SU-DHL-6 (cell line): ENCODE data around the gene SRCAP.

Experiments used
- H2AFZ ChIP-seq: fragments of 200-600 bp; sonication (generic); 2 replicates; pipeline ENCODE4 v1.6.1; 2014; ENCODE audit warnings: low read depth, mild to moderate bottlenecking, moderate library complexity, mixed read lengths, antibody characterized with exemption, low read length; ENCODE audit not compliant: severe bottlenecking
- H3F3A ChIP-seq: fragments of 200-600 bp; shearing (Covaris generic); 2 replicates; pipeline ENCODE4 v1.6.0; 2016; ENCODE audit warnings: antibody characterized with exemption, mild to moderate bottlenecking; ENCODE audit not compliant: insufficient read depth
- H3K27ac ChIP-seq: fragments of 200-600 bp; sonication (generic); 2 replicates; pipeline ENCODE4 v1.5.1; 2016; ENCODE audit warnings: low read depth, mild to moderate bottlenecking, low read length, moderate library complexity, mixed read lengths
- H3K27me3 ChIP-seq: fragments of 200-600 bp; sonication (generic), shearing (Covaris generic); 2 replicates; pipeline ENCODE4 v1.6.0; 2014; ENCODE audit warnings: mild to moderate bottlenecking, low read length
- H3K36me3 ChIP-seq: fragments of 200-600 bp; sonication (generic); 2 replicates; pipeline ENCODE4 v1.6.1; 2014; ENCODE audit warnings: mild to moderate bottlenecking, low read length, mixed read lengths
- H3K4me2 ChIP-seq: fragments of 300-600, 200-600 bp; shearing (Covaris generic), sonication (generic); 2 replicates; pipeline ENCODE4 v1.6.0; 2014; ENCODE audit warnings: low read length, low read depth, mild to moderate bottlenecking; ENCODE audit not compliant: poor library complexity, severe bottlenecking
- H3K4me3 ChIP-seq: fragments of 200-600 bp; sonication (generic); 2 replicates; pipeline ENCODE4 v1.5.1; 2014; ENCODE audit warnings: antibody characterized with exemption, low read length, mild to moderate bottlenecking, mixed read lengths; ENCODE audit not compliant: insufficient read depth, poor library complexity, severe bottlenecking
- H3K79me2 ChIP-seq: fragments of 200-600 bp; sonication (generic); 2 replicates; pipeline ENCODE4 v1.6.1; 2014; ENCODE audit warnings: mild to moderate bottlenecking, low read length, moderate library complexity; ENCODE audit not compliant: insufficient read depth
- H3K9ac ChIP-seq: fragments of 200-600 bp; sonication (generic); 2 replicates; pipeline ENCODE4 v1.7.0; 2014; ENCODE audit warnings: mild to moderate bottlenecking, low read length
- H3K9me2 ChIP-seq: fragments of 200-600 bp; sonication (generic); replicated peaks from 2 replicates; pipeline ENCODE4 v1.6.1; 2014; ENCODE audit warnings: low read length; ENCODE audit not compliant: insufficient read depth
- H3K9me3 ChIP-seq: fragments of 200-600 bp; sonication (generic); 2 replicates; pipeline ENCODE4 v1.6.1; 2014; ENCODE audit warnings: low read length, mixed read lengths; ENCODE audit not compliant: insufficient read depth
- H4K20me1 ChIP-seq: fragments of 200-600 bp; sonication (generic); 2 replicates; pipeline ENCODE4 v1.6.1; 2014; ENCODE audit warnings: low read depth, mild to moderate bottlenecking, antibody characterized with exemption, low read length, moderate library complexity, mixed read lengths
- CTCF ChIP-seq: fragments of 200-600 bp; sonication (generic); IDR thresholded peaks from one replicate; pipeline ENCODE4 v1.5.1; 2017; ENCODE audit warnings: antibody characterized with exemption, mild to moderate bottlenecking, low read length, moderate library complexity; ENCODE audit not compliant: insufficient read depth, poor library complexity, severe bottlenecking
- EZH2phosphoT487 ChIP-seq: fragments of 200-600 bp; sonication (generic), shearing (Covaris generic); conservative IDR thresholded peaks from 2 replicates; pipeline ENCODE4 v1.6.1; 2018; ENCODE audit warnings: mild to moderate bottlenecking, antibody characterized with exemption, low read length, moderate library complexity, mixed read lengths

The SRCAP gene

GRCh38 chr16:30722443-30722842, 23.5 kb downstream of the SRCAP start:
- Histone ChIP-seq H3K4me3 (no peak overlapping the region), H3K27me3 (no peaks in the 10 kb centered on the region), H3K9me2 (no peaks in the 10 kb centered on the region), H3K4me2 (no peak overlapping the region), H3K27ac (no peak overlapping the region), H3K9ac (no peak overlapping the region), H3K9me3 (no peaks in the 10 kb centered on the region), H4K20me1 (no peaks in the 10 kb centered on the region; the same call in 1 of the 2 replicates), H2AFZ (no peak overlapping the region), H3K79me2 (peaks cover 19% of the 10 kb centered on the region), H3F3A (no peaks in the 10 kb centered on the region), H3K36me3 (peaks cover 21% of the 10 kb centered on the region)
- TF ChIP-seq CTCF (no peak), EZH2phosphoT487 (no peak)

- H3K9me3 ChIP-seq, result no peaks in the 10 kb centered on the region
- peaks cover 19% of the 10 kb centered on the region for H3K79me2 ChIP-seq
- no peaks in the 10 kb centered on the region for H3F3A ChIP-seq
- no peaks in the 10 kb centered on the region for H3K9me2 ChIP-seq
- H3K9ac ChIP-seq, result no peak overlapping the region
- H4K20me1 ChIP-seq, result no peaks in the 10 kb centered on the region; the same call in 1 of the 2 replicates
- H3K27ac ChIP-seq, result no peak overlapping the region
- no peak overlapping the region for H2AFZ ChIP-seq
- no peaks in the 10 kb centered on the region for H3K27me3 ChIP-seq
- H3K36me3 ChIP-seq, result peaks cover 21% of the 10 kb centered on the region
- H3K4me2 ChIP-seq, result no peak overlapping the region
- no peak overlapping the region for H3K4me3 ChIP-seq
- TF ChIP-seq CTCF (no peak), EZH2phosphoT487 (no peak)
These were observed 23.9 kb downstream of the SRCAP start for GRCh38 chr16:30722916-30723315.

GRCh38 chr16:30723725-30724355, 24.9 kb downstream of the SRCAP start:
- H3K4me2 ChIP-seq, result no peak overlapping the region
- no peak overlapping the region for H3K4me3 ChIP-seq
- H3K9ac ChIP-seq, result no peak overlapping the region
- H3K27ac ChIP-seq, result no peak overlapping the region
- no peak overlapping the region for H2AFZ ChIP-seq
- H3K79me2 ChIP-seq, result peaks cover 24% of the 10 kb centered on the region
- no peaks in the 10 kb centered on the region for H3F3A ChIP-seq
- H3K36me3 ChIP-seq, result peaks cover 21% of the 10 kb centered on the region
- H4K20me1 ChIP-seq, result no peaks in the 10 kb centered on the region; the same call in 1 of the 2 replicates
- H3K9me2 ChIP-seq, result no peaks in the 10 kb centered on the region
- H3K9me3 ChIP-seq, result no peaks in the 10 kb centered on the region
- TF ChIP-seq EZH2phosphoT487 (no peak), CTCF (no peak)
- no peaks in the 10 kb centered on the region for H3K27me3 ChIP-seq
